GM12873 (cell line): ENCODE data around the gene PIGK.

ENCODE experiments used
- CTCF ChIP-seq: IDR thresholded peaks from 2 replicates; pipeline ENCODE4 v1.5.1; 2012; ENCODE audit warnings: low read depth, mild to moderate bottlenecking, moderate library complexity, low read length, control low read depth; ENCODE audit not compliant: insufficient read depth; ENCODE audit errors: missing control alignments

Gene PIGK

GRCh38 chr1:77193951-77194350, 25.3 kb downstream of the PIGK start:
- TF ChIP-seq CTCF = no peak

- no peak for TF ChIP-seq CTCF
Observed at GRCh38 chr1:77188770-77189169, 30.5 kb downstream of the PIGK start.

GRCh38 chr1:77182083-77182482, 37.1 kb downstream of the PIGK start:
- TF ChIP-seq CTCF = no peak

- TF ChIP-seq CTCF = no peak
Observed at GRCh38 chr1:77179632-77180031, 39.6 kb downstream of the PIGK start.

GRCh38 chr1:77175230-77175844, 43.9 kb downstream of the PIGK start:
- TF ChIP-seq CTCF = no peak

- TF ChIP-seq CTCF = no peak
Observed at GRCh38 chr1:77170687-77171086, 48.5 kb downstream of the PIGK start.

- no peak for TF ChIP-seq CTCF
Observed at GRCh38 chr1:77168358-77168757, 50.9 kb downstream of the PIGK start.

GRCh38 chr1:77164434-77164944, 54.7 kb downstream of the PIGK start:
- no peak for TF ChIP-seq CTCF
